ENCODE measurements around the gene LTBP1.

Gene LTBP1

GRCh38 chr2:32948266-32948665, 1.5 kb downstream of the LTBP1 start:
- peak overlapping the region; percentile 70 for H3K4me3 ChIP-seq (ENCODE audit: low read depth, low read length)
- TF ChIP-seq, protein P1, sequence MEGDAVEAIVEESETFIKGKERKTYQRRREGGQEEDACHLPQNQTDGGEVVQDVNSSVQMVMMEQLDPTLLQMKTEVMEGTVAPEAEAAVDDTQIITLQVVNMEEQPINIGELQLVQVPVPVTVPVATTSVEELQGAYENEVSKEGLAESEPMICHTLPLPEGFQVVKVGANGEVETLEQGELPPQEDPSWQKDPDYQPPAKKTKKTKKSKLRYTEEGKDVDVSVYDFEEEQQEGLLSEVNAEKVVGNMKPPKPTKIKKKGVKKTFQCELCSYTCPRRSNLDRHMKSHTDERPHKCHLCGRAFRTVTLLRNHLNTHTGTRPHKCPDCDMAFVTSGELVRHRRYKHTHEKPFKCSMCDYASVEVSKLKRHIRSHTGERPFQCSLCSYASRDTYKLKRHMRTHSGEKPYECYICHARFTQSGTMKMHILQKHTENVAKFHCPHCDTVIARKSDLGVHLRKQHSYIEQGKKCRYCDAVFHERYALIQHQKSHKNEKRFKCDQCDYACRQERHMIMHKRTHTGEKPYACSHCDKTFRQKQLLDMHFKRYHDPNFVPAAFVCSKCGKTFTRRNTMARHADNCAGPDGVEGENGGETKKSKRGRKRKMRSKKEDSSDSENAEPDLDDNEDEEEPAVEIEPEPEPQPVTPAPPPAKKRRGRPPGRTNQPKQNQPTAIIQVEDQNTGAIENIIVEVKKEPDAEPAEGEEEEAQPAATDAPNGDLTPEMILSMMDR (IDR thresholded peaks at IDR 0.05; ENCODE audit: low read depth, low read length), result no peak
- in situ Hi-C loops (cut with HindIII; ENCODE audit: low sequenced_read_pairs), result no loop called here
- no peak for DNase-seq (ENCODE audit: low read depth, low spot score)

GRCh38 chr2:32949260-32949659, 2.5 kb downstream of the LTBP1 start:
- in situ Hi-C loops (cut with HindIII; ENCODE audit: low sequenced_read_pairs), result no loop called here
- no peak overlapping the region for H3K4me3 ChIP-seq (ENCODE audit: low read depth, low read length)
- DNase-seq (ENCODE audit: low read depth, low spot score), result no peak
- TF ChIP-seq, protein P1 (IDR thresholded peaks at IDR 0.05; ENCODE audit: low read depth, low read length), result no peak

- TF ChIP-seq, protein P1 (IDR thresholded peaks at IDR 0.05; ENCODE audit: low read depth, low read length), result no peak
- in situ Hi-C loops (cut with HindIII; ENCODE audit: low sequenced_read_pairs), result no loop called here
- no peak for DNase-seq (ENCODE audit: low read depth, low spot score)
- no peak overlapping the region for H3K4me3 ChIP-seq (ENCODE audit: low read depth, low read length)
Measured at GRCh38 chr2:32951672-32952071, 4.9 kb downstream of the LTBP1 start.

GRCh38 chr2:32952761-32953476, 6.2 kb downstream of the LTBP1 start:
- DNase-seq (ENCODE audit: low read depth, low spot score), result no peak
- in situ Hi-C loops (cut with HindIII; ENCODE audit: low sequenced_read_pairs), result no loop called here
- TF ChIP-seq, protein P1 (IDR thresholded peaks at IDR 0.05; ENCODE audit: low read depth, low read length), result no peak
- H3K4me3 ChIP-seq (ENCODE audit: low read depth, low read length), result no peak overlapping the region

- in situ Hi-C loops (cut with HindIII; ENCODE audit: low sequenced_read_pairs), result no loop called here
- TF ChIP-seq, protein P1 (IDR thresholded peaks at IDR 0.05; ENCODE audit: low read depth, low read length), result no peak
- no peak for DNase-seq (ENCODE audit: low read depth, low spot score)
- H3K4me3 ChIP-seq (ENCODE audit: low read depth, low read length), result no peak overlapping the region
Measured at GRCh38 chr2:32954206-32954605, 7.5 kb downstream of the LTBP1 start.

DNA sequence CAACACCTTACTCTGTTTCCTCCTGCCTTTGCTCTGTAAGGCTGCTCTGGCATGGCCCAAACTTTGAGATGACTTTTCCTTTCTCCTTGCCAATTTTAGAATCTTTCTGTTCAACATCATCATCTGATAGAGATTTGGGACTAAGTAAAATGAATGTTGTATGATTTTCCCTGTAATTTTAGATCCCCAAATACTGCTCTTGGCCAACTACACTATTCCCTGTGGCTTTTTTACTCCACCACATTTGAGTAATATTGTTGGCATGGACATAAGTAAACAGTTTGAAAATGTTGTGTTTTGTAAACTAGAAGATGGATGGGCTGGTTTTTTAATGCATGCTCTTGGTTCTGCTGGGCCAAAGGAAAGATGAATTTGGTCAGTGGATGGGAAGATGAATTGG, 12.1 kb downstream of the LTBP1 start:
- in situ Hi-C loops (cut with HindIII; ENCODE audit: low sequenced_read_pairs), result no loop called here
- TF ChIP-seq, protein P1 (IDR thresholded peaks at IDR 0.05; ENCODE audit: low read depth, low read length), result no peak
- no peak for DNase-seq (ENCODE audit: low read depth, low spot score)
- no peak overlapping the region for H3K4me3 ChIP-seq (ENCODE audit: low read depth, low read length)

Measured in astrocyte of the spinal cord (primary cell).